ENCODE results near the gene ADRA1B. TPM values are rescaled to one million over a fixed set of nuclear protein-coding genes. Genes with fewer than 3 reads are reported as not detected.

Gene ADRA1B
- polyA plus RNA-seq, 2 of the 4 experiments (the other 2 are of a cell fraction): 4.4 to 8.5 TPM

- ATAC-seq (no peak), DNase-seq (ENCODE audit: low read depth in 1 of 2, low spot score in 1 of 2) (no peak), FAIRE-seq (no peak)
- TF ChIP-seq PHF8 (IDR thresholded peaks at IDR 0.05; ENCODE audit: borderline replicate concordance, low read depth) (no peak), CHD4 (IDR thresholded peaks at IDR 0.05; ENCODE audit: borderline replicate concordance) (no peak), USF2 (IDR thresholded peaks at IDR 0.05) (no peak), ZC3H11A (IDR thresholded peaks at IDR 0.05) (no peak), CBX2 (IDR thresholded peaks at IDR 0.05; ENCODE audit: borderline replicate concordance, low read depth) (no peak), HDAC2 (IDR thresholded peaks at IDR 0.05) (no peak), NPAS2 (CRISPR knock-in tag; IDR thresholded peaks at IDR 0.05; ENCODE audit: borderline replicate concordance) (no peak), RNF2 (IDR thresholded peaks at IDR 0.05; ENCODE audit: borderline replicate concordance, low read depth) (no peak), BHLHE40 (IDR thresholded peaks at IDR 0.05; ENCODE audit: low read depth, low read length) (no peak), TFCP2L1 (CRISPR knock-in tag; IDR thresholded peaks at IDR 0.05) (no peak), HOXB13 (CRISPR knock-in tag; IDR thresholded peaks at IDR 0.05; ENCODE audit: low read depth) (no peak), HMGXB4 (CRISPR knock-in tag; IDR thresholded peaks at IDR 0.05; ENCODE audit: borderline replicate concordance) (no peak), ZFP36 (IDR thresholded peaks at IDR 0.05; ENCODE audit: borderline replicate concordance, partially characterized antibody) (no peak), NFE2L2 (conservative IDR thresholded peaks at IDR 0.05; ENCODE audit: low read length) (no peak), GATA3 (IDR thresholded peaks at IDR 0.05; ENCODE audit: borderline replicate concordance) (no peak), ATOH8 (CRISPR knock-in tag; IDR thresholded peaks at IDR 0.05; ENCODE audit: low read depth) (no peak), FOSB (CRISPR knock-in tag; IDR thresholded peaks at IDR 0.05) (no peak), ZSCAN20 (CRISPR knock-in tag; IDR thresholded peaks at IDR 0.05) (no peak), HEYL (CRISPR knock-in tag; IDR thresholded peaks at IDR 0.05) (no peak)
- TF ChIP-seq, protein P1, sequence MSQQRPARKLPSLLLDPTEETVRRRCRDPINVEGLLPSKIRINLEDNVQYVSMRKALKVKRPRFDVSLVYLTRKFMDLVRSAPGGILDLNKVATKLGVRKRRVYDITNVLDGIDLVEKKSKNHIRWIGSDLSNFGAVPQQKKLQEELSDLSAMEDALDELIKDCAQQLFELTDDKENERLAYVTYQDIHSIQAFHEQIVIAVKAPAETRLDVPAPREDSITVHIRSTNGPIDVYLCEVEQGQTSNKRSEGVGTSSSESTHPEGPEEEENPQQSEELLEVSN (IDR thresholded peaks at IDR 0.05; ENCODE audit: borderline replicate concordance, low read depth): no peak
- POLR2A ChIA-PET: no interaction called here
- peaks cover 21% of the 10 kb centered on the region for H3K4me1 ChIP-seq
- no peak overlapping the region for H3K4me3 ChIP-seq
- WGBS (ENCODE audit: missing lambda C conversion rate): 84% methylated on average over 1 of the region's 1 CpG
- H3K4me2 ChIP-seq: no peak overlapping the region; the same call in 2 of the 3 replicates
- H3K27ac ChIP-seq: peak overlapping the region in 1 of 2 experiments; percentile 51; a peak in 1 of 6 replicates
- no peaks in the 10 kb centered on the region for H3K9me3 ChIP-seq
- CTCF ChIA-PET: interaction anchor here (1.3 to 2.4 kb wide), 3 partner anchors 9 to 485 kb away, joined by 5 to 9 read pairs (median 6); no protein-coding TSS in a partner anchor
Measured at GRCh38 chr5:159929176-159929575, 12.9 kb downstream of the ADRA1B start.

DNA sequence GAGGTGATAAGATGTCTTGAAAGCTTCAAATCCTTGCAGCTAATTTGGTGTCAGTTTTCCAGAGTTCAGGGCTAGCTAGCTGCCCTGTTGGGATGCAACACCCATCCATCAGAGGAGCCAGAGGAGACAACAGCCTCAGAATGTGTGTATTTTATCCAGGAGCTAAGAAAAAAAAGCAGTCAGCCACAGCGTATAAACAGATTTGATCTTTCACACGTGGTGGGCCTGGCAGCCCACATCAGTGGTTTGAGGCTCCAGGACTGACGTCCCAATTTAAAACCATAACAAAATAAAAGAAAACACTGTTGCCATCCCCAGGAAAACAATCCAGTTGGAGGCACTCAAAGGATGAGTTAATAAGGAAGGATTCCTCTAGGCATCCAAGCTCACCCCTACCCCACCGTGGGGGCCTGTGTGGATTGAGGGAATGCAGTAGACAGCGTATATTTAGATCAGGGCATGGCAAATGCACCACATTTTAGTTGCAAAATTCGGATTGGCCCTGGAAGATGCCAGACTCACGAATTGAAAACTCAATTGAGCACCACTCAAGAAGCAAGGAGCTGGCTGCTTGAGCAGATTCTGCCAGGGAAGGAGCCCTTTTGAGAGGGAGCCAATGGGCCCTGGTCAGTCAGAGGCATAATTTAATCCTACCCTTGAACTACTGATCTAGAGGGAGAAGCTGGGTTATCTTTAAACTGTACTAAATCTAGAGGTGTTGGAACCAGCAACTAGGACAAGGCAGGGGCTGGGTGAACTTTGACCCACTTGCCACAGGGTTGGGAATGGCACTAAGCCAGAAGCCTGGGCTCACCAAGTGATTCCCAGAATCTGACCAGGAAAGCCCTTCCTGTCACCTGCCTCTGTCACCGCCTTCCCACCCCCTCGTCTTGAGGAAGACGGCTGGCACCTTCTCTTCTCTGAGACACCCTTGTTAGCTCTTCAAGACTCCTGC, 17.5 kb downstream of the ADRA1B start:
- no peak for ATAC-seq
- Histone ChIP-seq H3K4me1 (peaks cover 14% of the 10 kb centered on the region), H3K27ac (no peak overlapping the region), H3K4me3 (no peak overlapping the region), H3K9me3 (no peaks in the 10 kb centered on the region), H3K4me2 (no peak overlapping the region)
- no peak for DNase-seq (ENCODE audit: low read depth in 1 of 2, low spot score in 1 of 2)
- FAIRE-seq: no peak
- 81% methylated on average over 10 of the region's 10 CpGs for WGBS (ENCODE audit: missing lambda C conversion rate)
- ChIA-PET CTCF (interaction anchor here (1.1 to 1.6 kb wide), 4 partner anchors 9 to 54 kb away, joined by 3 to 4 read pairs (median 4); partner anchors contain the start of gene ADRA1B), POLR2A (no interaction called here)
- TF ChIP-seq FOSL2 (IDR thresholded peaks at IDR 0.05): no peak
- TF ChIP-seq FOSL2 (CRISPR knock-in tag; IDR thresholded peaks at IDR 0.05): no peak
- no peak for TF ChIP-seq CBX8 (IDR thresholded peaks at IDR 0.05)
- no peak for TF ChIP-seq BCL3 (IDR thresholded peaks at IDR 0.05)
- TF ChIP-seq POLR2AphosphoS2 (conservative IDR thresholded peaks at IDR 0.05; ENCODE audit: low read length): no peak

Data from A549 (cell line).